Spleen (tissue), 7 donors: ENCODE results near the gene NPEPL1.

Source experiments
- CTCF ChIP-seq, 11 experiments: fragments of 200-600 bp in 7 of 11; fragments of 450-650 bp in 4 of 11; sonication (generic) in 4 of 11; IDR thresholded peaks in 8 of 11; conservative IDR thresholded peaks in 3 of 11; 1 replicate in 7 of 11; 2 replicates in 4 of 11; pipeline versions ENCODE4 v1.4.0 to v1.8.0; 2016 to 2021; ENCODE audit warnings: antibody characterized with exemption in 11 of 11, inconsistent platforms in 4 of 11, mild to moderate bottlenecking in 1 of 11
- POLR2A ChIP-seq, 3 donors: fragments of 450-650 bp; IDR thresholded peaks; one replicate each; pipeline ENCODE4 v1.5.1; 2017; ENCODE audit warnings: antibody characterized with exemption in 3 of 3, mild to moderate bottlenecking in 1 of 3
- POLR2AphosphoS5 ChIP-seq, 3 donors: sonication (generic); formaldehyde crosslinking; IDR thresholded peaks; one replicate each; pipeline ENCODE4 v1.5.1; 2017; ENCODE audit warnings: antibody characterized with exemption in 3 of 3
- donor health status: DM: no; HTN: no; CAD: no; lungs with moderate emphysema.
- donor health status: DM: no; HTN: no; CAD: no.
- donor health status: DM: no; HTN: no; CAD: no.

DNA sequence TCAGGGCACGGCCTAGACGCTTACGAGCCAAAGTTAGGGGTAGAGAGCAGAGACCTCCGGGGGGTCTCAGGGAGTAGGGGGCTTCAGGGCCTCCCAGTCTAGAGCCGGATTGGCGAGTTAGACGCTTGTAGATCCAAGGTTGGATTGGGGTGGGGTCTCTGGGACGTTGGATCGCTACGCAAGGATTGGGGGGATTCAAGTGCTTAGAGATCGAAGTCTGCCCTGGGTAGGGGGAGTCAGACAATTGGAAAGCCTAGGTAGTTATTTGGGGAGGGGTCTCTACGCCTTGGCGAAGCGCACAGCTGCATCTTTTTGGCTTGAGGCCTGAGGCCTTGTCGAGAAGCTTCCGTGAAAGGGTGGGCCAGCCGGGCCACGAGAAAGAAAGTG lies 41.0 kb upstream of the NPEPL1 start:
- TF ChIP-seq POLR2A (IDR thresholded peaks at IDR 0.05) (no peak), CTCF (IDR thresholded peaks at IDR 0.05 in 8 of 11, conservative IDR thresholded peaks at IDR 0.05 in 3 of 11) (no peak), POLR2AphosphoS5 (IDR thresholded peaks at IDR 0.05) (no peak)
